ENCODE data around the gene LRIG1.

The LRIG1 gene

GRCh38 chr3:66500576-66501482 lies at the start of gene LRIG1:
Gene LRIG1 (minus strand): TSS chr3:66501022. CDS start chr3:66500407, 615 bp downstream.
- Mint-ChIP-seq H3K9me3 (no peaks in the 10 kb centered on the region), H3K4me1 (ENCODE audit: low read depth) (peaks cover 56% of the 10 kb centered on the region), H3K27me3 (ENCODE audit: low read depth) (peaks cover 31% of the 10 kb centered on the region), H3K36me3 (ENCODE audit: low read depth) (peaks cover 3% of the 10 kb centered on the region), H3K4me3 (peak within 1 kb of the TSS; percentile 89), H3K27ac (peak within 1 kb of the TSS; percentile 81)
- DNase-seq (ENCODE audit: low spot score): peak; percentile 99

- no peaks in the 10 kb centered on the region for H3K4me1 Mint-ChIP-seq (ENCODE audit: low read depth)
- H3K36me3 Mint-ChIP-seq (ENCODE audit: low read depth): no peaks in the 10 kb centered on the region
Observed at GRCh38 chr3:66544619-66545429, 44.0 kb upstream of the LRIG1 start.

GRCh38 chr3:66542153-66542552 lies 41.3 kb upstream of the LRIG1 start:
- H3K9me3 Mint-ChIP-seq: no peaks in the 10 kb centered on the region
- H3K27me3 Mint-ChIP-seq (ENCODE audit: low read depth): peaks cover 8% of the 10 kb centered on the region
- H3K4me1 Mint-ChIP-seq (ENCODE audit: low read depth): no peaks in the 10 kb centered on the region
- no peak overlapping the region for H3K4me3 Mint-ChIP-seq
- no peak overlapping the region for H3K27ac Mint-ChIP-seq
- no peaks in the 10 kb centered on the region for H3K36me3 Mint-ChIP-seq (ENCODE audit: low read depth)
- no peak for DNase-seq (ENCODE audit: low spot score)

More at GRCh38 chr3:66544619-66545429, 44.0 kb upstream of the LRIG1 start:
- H3K9me3 Mint-ChIP-seq: no peaks in the 10 kb centered on the region
- no peak for DNase-seq (ENCODE audit: low spot score)
- H3K4me3 Mint-ChIP-seq: no peak overlapping the region
- H3K27ac Mint-ChIP-seq: no peak overlapping the region
- no peaks in the 10 kb centered on the region for H3K27me3 Mint-ChIP-seq (ENCODE audit: low read depth)

GRCh38 chr3:66539466-66539989 lies 38.7 kb upstream of the LRIG1 start:
- Mint-ChIP-seq H3K36me3 (ENCODE audit: low read depth) (no peaks in the 10 kb centered on the region), H3K9me3 (no peaks in the 10 kb centered on the region), H3K27me3 (ENCODE audit: low read depth) (peaks cover 8% of the 10 kb centered on the region), H3K27ac (no peak overlapping the region), H3K4me1 (ENCODE audit: low read depth) (no peaks in the 10 kb centered on the region), H3K4me3 (no peak overlapping the region)
- DNase-seq (ENCODE audit: low spot score): no peak

GRCh38 chr3:66538390-66538789 lies 37.6 kb upstream of the LRIG1 start:
- H3K4me3 Mint-ChIP-seq: no peak overlapping the region
- H3K36me3 Mint-ChIP-seq (ENCODE audit: low read depth): no peaks in the 10 kb centered on the region
- no peaks in the 10 kb centered on the region for H3K9me3 Mint-ChIP-seq
- DNase-seq (ENCODE audit: low spot score): no peak
- peaks cover 8% of the 10 kb centered on the region for H3K27me3 Mint-ChIP-seq (ENCODE audit: low read depth)
- no peak overlapping the region for H3K27ac Mint-ChIP-seq
- H3K4me1 Mint-ChIP-seq (ENCODE audit: low read depth): no peaks in the 10 kb centered on the region

GRCh38 chr3:66537735-66538134 lies 36.9 kb upstream of the LRIG1 start:
- Mint-ChIP-seq H3K9me3 (no peaks in the 10 kb centered on the region), H3K4me1 (ENCODE audit: low read depth) (no peaks in the 10 kb centered on the region), H3K4me3 (no peak overlapping the region), H3K27me3 (ENCODE audit: low read depth) (peaks cover 8% of the 10 kb centered on the region), H3K36me3 (ENCODE audit: low read depth) (no peaks in the 10 kb centered on the region), H3K27ac (no peak overlapping the region)
- no peak for DNase-seq (ENCODE audit: low spot score)

DNA sequence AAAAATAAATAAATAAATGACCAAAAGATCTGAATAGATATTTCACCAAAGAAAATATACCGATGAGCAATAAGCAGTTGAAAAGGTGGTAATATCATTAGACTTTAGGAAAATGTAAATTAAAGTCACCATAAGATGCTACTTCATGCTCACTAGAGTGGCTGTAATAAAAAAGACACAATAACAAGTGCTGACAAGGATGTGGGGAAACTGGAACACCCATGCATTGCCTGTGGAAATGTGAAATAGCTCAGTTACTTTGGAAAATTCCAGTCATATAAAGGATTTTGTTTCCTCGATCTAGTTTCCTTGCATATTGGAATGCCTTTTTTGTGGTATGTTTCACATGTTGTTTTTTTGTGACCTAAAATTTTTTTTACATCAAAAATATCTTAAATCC lies 36.0 kb upstream of the LRIG1 start:
- H3K36me3 Mint-ChIP-seq (ENCODE audit: low read depth): no peaks in the 10 kb centered on the region
- no peaks in the 10 kb centered on the region for H3K9me3 Mint-ChIP-seq
- no peak overlapping the region for H3K27ac Mint-ChIP-seq
- H3K4me3 Mint-ChIP-seq: no peak overlapping the region
- peaks cover 8% of the 10 kb centered on the region for H3K27me3 Mint-ChIP-seq (ENCODE audit: low read depth)
- no peaks in the 10 kb centered on the region for H3K4me1 Mint-ChIP-seq (ENCODE audit: low read depth)
- no peak for DNase-seq (ENCODE audit: low spot score)

- Mint-ChIP-seq H3K36me3 (ENCODE audit: low read depth) (no peaks in the 10 kb centered on the region), H3K27ac (no peak overlapping the region), H3K4me3 (no peak overlapping the region), H3K9me3 (no peaks in the 10 kb centered on the region), H3K27me3 (ENCODE audit: low read depth) (peaks cover 6% of the 10 kb centered on the region), H3K4me1 (ENCODE audit: low read depth) (no peaks in the 10 kb centered on the region)
- DNase-seq (ENCODE audit: low spot score): no peak
Observed at GRCh38 chr3:66534304-66534845, 33.6 kb upstream of the LRIG1 start.

GRCh38 chr3:66532613-66533012 lies 31.8 kb upstream of the LRIG1 start:
- H3K27me3 Mint-ChIP-seq (ENCODE audit: low read depth): no peaks in the 10 kb centered on the region
- no peaks in the 10 kb centered on the region for H3K9me3 Mint-ChIP-seq
- no peaks in the 10 kb centered on the region for H3K4me1 Mint-ChIP-seq (ENCODE audit: low read depth)
- H3K4me3 Mint-ChIP-seq: no peak overlapping the region
- no peaks in the 10 kb centered on the region for H3K36me3 Mint-ChIP-seq (ENCODE audit: low read depth)
- H3K27ac Mint-ChIP-seq: no peak overlapping the region
- no peak for DNase-seq (ENCODE audit: low spot score)

- no peaks in the 10 kb centered on the region for H3K36me3 Mint-ChIP-seq (ENCODE audit: low read depth)
- H3K4me1 Mint-ChIP-seq (ENCODE audit: low read depth): no peaks in the 10 kb centered on the region
- no peaks in the 10 kb centered on the region for H3K9me3 Mint-ChIP-seq
- DNase-seq (ENCODE audit: low spot score): no peak
- peaks cover 2% of the 10 kb centered on the region for H3K27me3 Mint-ChIP-seq (ENCODE audit: low read depth)
- H3K27ac Mint-ChIP-seq: no peak overlapping the region
- H3K4me3 Mint-ChIP-seq: no peak overlapping the region
Observed at GRCh38 chr3:66532160-66532587, 31.4 kb upstream of the LRIG1 start.

DNA sequence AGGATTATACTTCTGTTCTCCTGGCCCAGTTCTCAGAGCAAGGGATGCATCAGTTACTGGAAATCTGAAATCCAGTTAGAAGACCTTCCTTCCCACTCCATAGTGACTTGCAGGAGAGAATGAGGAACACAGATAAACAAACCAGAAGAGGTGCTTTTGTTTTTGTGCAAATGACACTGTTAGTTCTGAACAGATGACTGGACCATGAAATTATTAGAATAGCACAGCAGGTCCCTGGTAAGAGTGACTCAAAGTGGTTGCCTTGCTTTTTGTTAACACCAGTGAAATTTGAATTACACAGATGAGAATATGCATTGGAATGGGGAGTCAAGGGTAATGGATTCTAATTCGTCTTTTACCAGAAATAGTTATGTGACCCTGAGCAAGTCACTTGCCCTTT lies 30.4 kb upstream of the LRIG1 start:
- no peaks in the 10 kb centered on the region for H3K4me1 Mint-ChIP-seq (ENCODE audit: low read depth)

DNA sequence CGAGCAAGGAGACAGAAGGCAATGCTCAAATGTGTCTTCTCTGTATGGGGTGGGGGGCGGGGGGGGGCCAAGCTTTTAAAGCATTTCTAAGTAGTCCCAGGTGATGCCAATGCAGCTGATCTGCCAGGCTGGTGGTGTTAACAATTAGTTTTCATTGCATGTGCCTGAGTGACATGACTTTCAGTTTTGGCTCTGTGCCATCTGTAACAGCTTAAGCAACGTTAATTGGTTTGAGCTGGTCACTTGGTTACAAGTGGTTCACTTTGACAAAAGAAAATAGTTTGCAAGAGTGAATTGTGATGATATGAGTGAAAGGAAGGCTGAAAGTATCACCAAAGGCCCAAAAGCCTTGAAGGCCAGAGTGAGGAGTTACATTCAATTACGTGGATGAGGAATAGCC lies 26.4 kb upstream of the LRIG1 start:
- no peaks in the 10 kb centered on the region for H3K36me3 Mint-ChIP-seq (ENCODE audit: low read depth)
- DNase-seq (ENCODE audit: low spot score): no peak
- no peak overlapping the region for H3K4me3 Mint-ChIP-seq
- H3K4me1 Mint-ChIP-seq (ENCODE audit: low read depth): peaks cover 5% of the 10 kb centered on the region
- no peaks in the 10 kb centered on the region for H3K9me3 Mint-ChIP-seq
- no peak overlapping the region for H3K27ac Mint-ChIP-seq
- peaks cover 22% of the 10 kb centered on the region for H3K27me3 Mint-ChIP-seq (ENCODE audit: low read depth)

More for the DNA sequence above, 30.4 kb upstream of the LRIG1 start:
- peaks cover 2% of the 10 kb centered on the region for H3K27me3 Mint-ChIP-seq (ENCODE audit: low read depth)
- H3K36me3 Mint-ChIP-seq (ENCODE audit: low read depth): no peaks in the 10 kb centered on the region
- no peaks in the 10 kb centered on the region for H3K9me3 Mint-ChIP-seq
- H3K27ac Mint-ChIP-seq: no peak overlapping the region
- no peak overlapping the region for H3K4me3 Mint-ChIP-seq
- DNase-seq (ENCODE audit: low spot score): no peak

- Mint-ChIP-seq H3K36me3 (ENCODE audit: low read depth) (no peaks in the 10 kb centered on the region), H3K27ac (no peak overlapping the region), H3K9me3 (no peaks in the 10 kb centered on the region), H3K4me3 (no peak overlapping the region), H3K27me3 (ENCODE audit: low read depth) (peaks cover 22% of the 10 kb centered on the region), H3K4me1 (ENCODE audit: low read depth) (peaks cover 5% of the 10 kb centered on the region)
- no peak for DNase-seq (ENCODE audit: low spot score)
Observed at GRCh38 chr3:66525771-66526170, 24.9 kb upstream of the LRIG1 start.

GRCh38 chr3:66520724-66521123 lies 19.9 kb upstream of the LRIG1 start:
- no peak for DNase-seq (ENCODE audit: low spot score)
- Mint-ChIP-seq H3K4me1 (ENCODE audit: low read depth) (peaks cover 5% of the 10 kb centered on the region), H3K9me3 (no peaks in the 10 kb centered on the region)

More at GRCh38 chr3:66520724-66521123, 19.9 kb upstream of the LRIG1 start:
- H3K4me3 Mint-ChIP-seq: no peak overlapping the region
- peaks cover 41% of the 10 kb centered on the region for H3K27me3 Mint-ChIP-seq (ENCODE audit: low read depth)
- no peak overlapping the region for H3K27ac Mint-ChIP-seq
- H3K36me3 Mint-ChIP-seq (ENCODE audit: low read depth): no peaks in the 10 kb centered on the region

Data from T-helper 2 cell treated with Interferon-gamma antibody and Interleukin-4, amounts not matched to agents 5 μg/mL and 100 μg/mL, for 36 hours (primary cell).